HG03064 (cell line): Measurements from ENCODE around the gene ALDH3B2.
"Not testable (repeated sequence)": the region's sequence is repeated elsewhere in the genome, so short reads cannot be mapped to it uniquely, and the experiment has no call there.

ENCODE experiments used
- ATAC-seq: cut with Tn5 transposase; IDR thresholded peaks from one replicate; pipeline ENCODE4 v1.9.1; 2021; ENCODE audit warnings: low read depth; ENCODE audit not compliant: unreplicated experiment

Gene ALDH3B2

DNA sequence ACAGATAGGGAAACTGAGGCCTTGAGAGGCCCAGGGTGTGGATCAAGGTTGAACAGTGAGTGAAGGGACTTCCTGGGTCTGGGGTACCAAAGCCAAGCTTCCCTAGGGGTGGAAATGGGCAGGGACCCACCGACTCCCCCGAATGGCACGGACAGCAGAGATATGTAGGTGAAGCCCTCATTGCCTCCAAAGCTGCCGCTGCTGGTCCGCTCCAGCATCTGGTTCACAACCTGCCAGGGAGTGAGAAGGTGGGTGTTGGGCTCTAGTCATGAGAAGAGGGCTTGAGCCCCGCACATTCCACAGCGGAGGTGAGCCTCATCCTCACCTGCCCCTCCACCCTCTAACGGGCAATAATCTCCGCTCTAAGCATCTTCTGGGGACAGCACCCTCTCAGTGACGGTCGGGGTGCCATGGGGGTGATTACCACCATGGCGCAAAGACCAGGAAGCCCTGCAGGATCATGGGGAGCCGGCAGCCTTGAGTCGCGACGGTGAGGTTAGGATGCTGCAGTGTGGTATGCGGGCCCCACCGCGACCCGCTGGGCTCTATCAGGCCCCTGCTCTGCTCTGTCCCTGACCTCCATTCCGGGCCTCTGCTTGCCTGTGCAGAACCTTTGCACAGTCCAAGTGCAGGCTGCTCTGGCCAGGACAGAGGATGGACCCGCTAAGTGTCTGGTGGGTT is 10.8 kb downstream of the ALDH3B2 start:
- ATAC-seq: no peak

- ATAC-seq: no peak
Observed at GRCh38 chr11:67662835-67663531, 11.4 kb downstream of the ALDH3B2 start.

GRCh38 chr11:67662142-67662834 is 12.1 kb downstream of the ALDH3B2 start:
- no peak for ATAC-seq

DNA sequence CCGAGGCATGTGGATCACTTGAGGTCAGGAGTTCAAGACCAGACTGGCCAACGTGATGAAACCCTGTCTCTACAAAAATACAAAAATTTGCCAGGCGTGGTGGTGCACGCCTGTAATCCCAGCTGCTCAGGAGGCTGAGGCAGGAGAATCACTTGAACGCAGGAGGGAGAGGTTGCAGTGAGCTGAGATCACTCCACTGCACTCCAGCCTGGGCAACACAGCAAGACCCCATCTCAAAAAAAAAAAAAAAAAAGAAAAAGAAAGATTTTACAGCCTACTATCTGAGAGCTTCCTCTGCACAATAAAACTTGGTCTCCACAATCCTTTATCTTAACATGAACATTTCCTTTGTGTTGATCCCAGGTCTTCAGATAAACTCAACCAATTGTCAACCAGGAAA is 13.7 kb downstream of the ALDH3B2 start:
- ATAC-seq: not testable (repeated sequence)

DNA sequence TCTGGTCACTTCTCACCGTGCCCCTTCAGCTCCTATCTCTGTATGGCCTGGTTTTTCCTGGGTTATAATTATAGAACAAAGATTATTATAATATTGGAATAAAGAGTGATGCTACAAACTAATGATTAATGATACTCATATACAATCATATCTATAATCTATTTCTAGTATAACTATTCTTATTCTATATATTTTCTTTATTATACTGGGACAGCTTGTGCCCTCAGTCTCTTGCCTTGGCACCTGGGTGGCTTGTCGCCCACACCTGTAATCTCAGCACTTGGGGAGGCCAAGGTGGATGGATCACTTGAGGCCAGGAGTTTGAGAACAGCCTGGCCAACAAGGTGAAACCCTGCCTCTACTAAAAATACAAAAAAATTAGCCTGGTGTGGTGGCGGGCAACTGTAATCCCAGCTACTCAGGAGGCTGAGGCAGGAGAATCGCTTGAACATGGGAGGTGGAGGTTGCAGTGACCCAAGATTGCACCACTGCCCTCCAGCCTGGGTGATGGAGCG is 14.7 kb downstream of the ALDH3B2 start:
- ATAC-seq: not testable (repeated sequence)

- no peak for ATAC-seq
Observed at GRCh38 chr11:67657300-67657699, 17.1 kb downstream of the ALDH3B2 start.

- no peak for ATAC-seq
Observed at GRCh38 chr11:67656278-67656922, 18.0 kb downstream of the ALDH3B2 start.

DNA sequence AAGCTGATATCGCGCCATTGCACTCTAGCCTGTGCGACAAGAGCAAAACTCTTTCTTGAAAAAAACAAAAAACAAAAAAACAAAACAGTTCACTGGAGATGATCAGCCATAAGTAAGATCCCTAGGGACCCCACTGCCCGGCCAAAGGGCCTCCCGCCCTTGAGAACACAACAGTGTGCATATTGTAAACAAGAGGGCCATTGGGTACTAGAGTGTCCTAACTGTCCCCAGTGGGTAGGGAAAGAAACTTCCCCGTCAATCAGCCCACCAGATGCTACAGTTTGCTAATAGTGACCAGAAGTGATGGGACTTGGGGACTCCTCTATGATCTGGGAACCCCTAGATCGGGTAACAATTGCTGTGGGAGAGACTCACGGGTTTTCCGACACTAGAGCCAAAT is 20.2 kb downstream of the ALDH3B2 start:
- no peak for ATAC-seq

GRCh38 chr11:67652965-67653845 is 21.2 kb downstream of the ALDH3B2 start:
- no peak for ATAC-seq

GRCh38 chr11:67651976-67652781 is 22.2 kb downstream of the ALDH3B2 start:
- ATAC-seq: no peak

DNA sequence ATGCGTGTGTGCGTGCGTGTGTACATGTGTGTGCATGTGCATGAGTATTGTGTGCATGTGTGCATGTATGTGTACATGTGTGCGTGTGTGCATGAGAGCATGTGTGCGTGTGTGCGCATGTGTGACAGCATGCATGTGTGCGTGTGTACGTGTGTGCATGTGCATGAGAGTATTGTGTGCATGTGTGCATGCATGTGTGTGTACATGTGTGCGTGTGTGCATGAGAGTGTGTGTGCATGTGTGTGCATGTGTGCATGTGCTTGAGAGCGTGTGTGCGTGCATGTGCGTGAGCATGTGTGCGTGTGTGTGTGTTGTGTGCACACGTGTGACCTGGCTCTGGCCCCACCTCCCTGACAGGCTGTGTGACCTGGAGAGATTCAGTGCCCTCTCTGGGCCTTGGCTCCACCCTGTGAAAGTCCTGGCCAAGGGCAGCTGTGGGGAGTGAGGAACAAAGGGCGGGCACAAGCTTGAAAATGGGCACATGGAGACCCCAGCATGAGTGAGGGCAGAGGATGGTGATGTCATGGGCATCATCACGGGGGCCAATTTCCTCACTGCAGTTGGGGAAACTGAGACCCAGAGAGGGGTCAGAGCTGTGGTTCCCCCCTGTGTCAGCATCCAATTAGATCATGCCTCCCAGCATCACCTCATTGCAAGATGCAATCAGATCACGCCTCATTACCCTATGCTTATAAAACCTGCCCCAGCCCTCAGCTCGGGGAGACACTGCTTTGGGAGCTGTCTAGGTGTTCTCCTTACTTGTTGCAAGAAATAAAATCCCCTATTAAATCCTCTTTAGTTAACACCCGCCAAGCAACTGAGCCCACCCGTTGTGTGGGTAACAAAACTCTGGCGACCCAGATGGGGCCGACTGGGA is 24.6 kb downstream of the ALDH3B2 start:
- ATAC-seq: no peak

- no peak for ATAC-seq
Observed at GRCh38 chr11:67648796-67649613, 25.4 kb downstream of the ALDH3B2 start.

- ATAC-seq: no peak
Observed at GRCh38 chr11:67648140-67648795, 26.2 kb downstream of the ALDH3B2 start.

- ATAC-seq: no peak
Observed at GRCh38 chr11:67647471-67647870, 27.0 kb downstream of the ALDH3B2 start.

GRCh38 chr11:67646535-67647336 is 27.7 kb downstream of the ALDH3B2 start:
- no peak for ATAC-seq
